ENCODE results near the gene PRKRIP1.
"Not testable (repeated sequence)": the region's sequence is repeated elsewhere in the genome, so short reads cannot be mapped to it uniquely, and the experiment has no call there.

Gene PRKRIP1

GRCh38 chr7:102395873-102396709, at the start of gene PRKRIP1:
Gene PRKRIP1, plus strand, starts transcription at chr7:102396363. Its CDS starts 49 bp downstream, at chr7:102396412.
- DNase-seq (ENCODE audit: low read depth in 2 of 2): peak; percentile 66 to 78

- DNase-seq (ENCODE audit: low read depth in 2 of 2): not testable (repeated sequence)
Observed at GRCh38 chr7:102346983-102347382, 49.2 kb upstream of the PRKRIP1 start.

- DNase-seq (ENCODE audit: low read depth in 2 of 2): not testable (repeated sequence)
Observed at GRCh38 chr7:102356344-102356743, 39.8 kb upstream of the PRKRIP1 start, which contains the start of gene SPDYE6. Gene SPDYE6, minus strand, starts transcription at chr7:102356444. Its CDS starts 421 bp downstream, at chr7:102356023.

GRCh38 chr7:102363549-102364393, 32.4 kb upstream of the PRKRIP1 start:
- peak; percentile 84 to 91 for DNase-seq (ENCODE audit: low read depth in 2 of 2)

- not testable (repeated sequence) for DNase-seq (ENCODE audit: low read depth in 2 of 2)
Observed at GRCh38 chr7:102364394-102364886, 31.7 kb upstream of the PRKRIP1 start.

- DNase-seq (ENCODE audit: low read depth in 2 of 2): not testable (repeated sequence)
Observed at GRCh38 chr7:102365390-102365789, 30.8 kb upstream of the PRKRIP1 start.

GRCh38 chr7:102370038-102370437, 26.1 kb upstream of the PRKRIP1 start:
- not testable (repeated sequence) for DNase-seq (ENCODE audit: low read depth in 2 of 2)

GRCh38 chr7:102372796-102373195, 23.4 kb upstream of the PRKRIP1 start:
- not testable (repeated sequence) for DNase-seq (ENCODE audit: low read depth in 2 of 2)

- DNase-seq (ENCODE audit: low read depth in 2 of 2): no peak
Observed at GRCh38 chr7:102376964-102377466, 19.1 kb upstream of the PRKRIP1 start.

GRCh38 chr7:102380837-102381236, 15.3 kb upstream of the PRKRIP1 start:
- not testable (repeated sequence) for DNase-seq (ENCODE audit: low read depth in 2 of 2)

- DNase-seq (ENCODE audit: low read depth in 2 of 2): not testable (repeated sequence)
Observed at GRCh38 chr7:102381696-102382425, 14.3 kb upstream of the PRKRIP1 start.

- no peak for DNase-seq (ENCODE audit: low read depth in 2 of 2)
Observed at GRCh38 chr7:102387064-102387463, 9.1 kb upstream of the PRKRIP1 start.

GRCh38 chr7:102389810-102390209, 6.4 kb upstream of the PRKRIP1 start:
- no peak for DNase-seq (ENCODE audit: low read depth in 2 of 2)

GRCh38 chr7:102390697-102391484, 5.3 kb upstream of the PRKRIP1 start:
- peak in 1 of 2 donors; percentile 23 for DNase-seq (ENCODE audit: low read depth in 2 of 2)

GRCh38 chr7:102392330-102392729, 3.8 kb upstream of the PRKRIP1 start:
- no peak for DNase-seq (ENCODE audit: low read depth in 2 of 2)

GRCh38 chr7:102393467-102393866, 2.7 kb upstream of the PRKRIP1 start:
- DNase-seq (ENCODE audit: low read depth in 2 of 2): no peak

GRCh38 chr7:102395592-102395872, 631 bp upstream of the PRKRIP1 start:
- no peak for DNase-seq (ENCODE audit: low read depth in 2 of 2)

- DNase-seq (ENCODE audit: low read depth in 2 of 2): no peak
Observed at GRCh38 chr7:102396710-102397019, 502 bp downstream of the PRKRIP1 start.

GRCh38 chr7:102398543-102398942, 2.4 kb downstream of the PRKRIP1 start:
- DNase-seq (ENCODE audit: low read depth in 2 of 2): no peak

GRCh38 chr7:102400360-102400759, 4.2 kb downstream of the PRKRIP1 start:
- DNase-seq (ENCODE audit: low read depth in 2 of 2): no peak

- no peak for DNase-seq (ENCODE audit: low read depth in 2 of 2)
Observed at GRCh38 chr7:102403563-102403962, 7.4 kb downstream of the PRKRIP1 start.
